GM19452 (cell line): ENCODE results near the gene ASB15.
A peak's percentile ranks its signal among the peaks of the same experiment; 100 is the strongest.
"Not testable (repeated sequence)": the region's sequence is repeated elsewhere in the genome, so short reads cannot be mapped to it uniquely, and the experiment has no call there.

Source experiments
- ATAC-seq: cut with Tn5 transposase; IDR thresholded peaks from one replicate; pipeline ENCODE4 v1.9.1; 2021; ENCODE audit not compliant: unreplicated experiment

Gene ASB15

DNA sequence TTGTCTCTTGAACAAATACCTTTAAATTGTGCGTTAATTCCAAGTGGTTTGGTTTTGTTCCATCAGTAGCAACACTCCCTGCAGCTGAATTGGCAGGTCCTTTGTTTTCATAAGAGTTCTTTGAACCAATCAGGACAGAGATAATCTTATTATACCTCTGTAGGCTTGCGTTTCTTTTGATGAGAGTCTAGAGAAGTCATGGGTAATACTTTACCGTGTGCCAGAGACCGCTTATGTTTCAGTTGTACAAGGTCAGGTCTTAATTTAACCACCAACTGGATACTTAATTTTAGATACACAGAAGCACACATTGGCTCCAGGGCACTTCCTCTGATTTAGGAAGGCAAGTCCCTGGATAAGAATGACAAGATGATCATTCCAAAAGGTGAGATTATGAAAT is at the start of gene ASB15:
TSS of gene ASB15 (plus strand) at position 292 of the 400 bp plus-strand sequence. CDS start 12,682 bp downstream, outside the sequence.
- ATAC-seq = no peak

DNA sequence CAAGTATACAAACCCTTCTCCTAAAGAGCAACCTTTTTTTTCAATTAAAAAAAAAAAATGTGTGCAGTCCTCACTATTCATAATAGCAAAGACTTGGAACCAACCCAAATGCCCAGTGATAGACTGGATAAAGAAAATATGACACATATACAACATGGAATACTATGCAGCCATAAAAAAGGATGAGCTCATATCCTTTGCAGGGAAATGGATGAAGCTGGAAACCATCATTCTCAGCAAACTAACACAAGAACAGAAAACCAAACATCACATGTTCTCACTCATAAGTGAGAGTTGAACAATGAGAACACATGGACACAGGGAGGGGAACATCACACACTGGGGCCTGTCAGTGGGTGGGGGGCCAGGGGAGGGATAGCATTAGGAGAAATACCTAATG is 49.5 kb upstream of the ASB15 start:
- ATAC-seq = not testable (repeated sequence)

DNA sequence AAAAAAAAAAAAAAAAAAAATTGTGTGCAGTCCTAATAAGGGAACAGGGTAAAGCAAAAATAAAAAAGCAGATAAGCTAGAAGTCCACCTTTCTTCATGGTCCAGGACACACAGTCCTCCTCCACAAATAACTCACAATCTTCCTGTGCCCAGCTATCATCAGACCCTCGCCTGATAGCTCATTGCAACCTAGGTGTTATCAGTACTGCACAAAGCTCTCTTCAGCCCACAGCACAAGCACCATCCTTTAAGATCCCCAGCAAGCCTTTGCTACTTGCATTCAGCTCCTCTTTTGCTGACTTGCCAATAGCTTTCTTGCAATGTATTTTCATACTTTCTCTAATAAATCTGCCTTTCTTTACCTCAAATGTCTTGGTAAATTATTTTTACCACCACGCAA is 49.0 kb upstream of the ASB15 start:
- no peak for ATAC-seq

DNA sequence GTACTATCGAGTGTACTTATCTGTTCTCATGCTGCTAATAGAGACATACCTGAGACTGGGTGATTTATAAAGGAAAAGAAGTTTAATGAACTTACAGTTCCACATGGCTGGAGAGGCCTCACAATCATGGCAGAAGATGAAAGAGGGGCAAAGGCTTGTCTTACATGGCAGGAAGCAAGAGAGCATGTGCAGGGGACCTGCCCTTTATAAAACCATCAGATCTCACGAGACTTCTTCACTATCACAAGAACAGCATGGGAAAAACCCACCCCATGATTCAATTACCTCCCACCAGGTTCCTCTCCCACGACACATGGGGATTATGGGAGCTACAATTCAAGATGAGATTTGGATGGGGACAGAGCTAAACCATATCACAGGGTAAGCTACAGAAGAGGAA is 48.5 kb upstream of the ASB15 start:
- no peak for ATAC-seq

DNA sequence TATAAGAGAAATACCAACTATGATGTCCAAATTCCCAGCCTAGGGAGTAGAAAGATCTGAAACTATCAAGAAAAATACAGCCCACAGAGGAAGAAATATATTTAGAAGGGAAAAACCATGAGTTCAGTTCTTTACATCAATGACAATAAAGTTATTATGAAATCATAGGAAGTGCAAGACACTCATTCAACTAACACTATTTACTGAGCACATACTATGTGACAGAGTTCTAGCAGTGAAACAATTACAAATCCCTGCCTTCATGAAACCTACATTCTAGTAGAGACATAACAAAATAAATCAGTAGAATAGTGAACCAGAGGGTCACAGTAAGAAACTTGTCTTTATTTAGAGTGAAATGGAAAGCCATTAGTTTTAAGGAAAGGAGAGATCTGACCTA is 46.1 kb upstream of the ASB15 start:
- ATAC-seq = no peak

DNA sequence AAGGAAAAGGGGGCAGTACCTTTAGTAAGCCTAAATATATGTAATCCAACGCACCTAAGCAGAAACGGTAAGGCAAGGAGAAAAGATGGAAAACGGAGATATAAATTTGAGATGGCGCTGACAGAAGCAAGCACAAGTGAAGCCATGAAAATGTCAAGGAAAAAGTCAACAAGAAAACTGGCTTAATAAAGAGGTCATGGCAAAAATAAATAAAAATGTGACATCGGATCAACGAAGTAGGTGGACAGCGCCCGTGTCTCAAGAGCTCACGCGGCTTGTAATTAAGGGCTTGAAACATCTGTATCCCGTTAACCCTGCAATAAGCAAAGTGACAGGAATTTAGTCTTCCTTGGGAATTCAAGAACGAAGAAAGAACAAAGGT is 44.6 kb upstream of the ASB15 start:
- no peak for ATAC-seq

DNA sequence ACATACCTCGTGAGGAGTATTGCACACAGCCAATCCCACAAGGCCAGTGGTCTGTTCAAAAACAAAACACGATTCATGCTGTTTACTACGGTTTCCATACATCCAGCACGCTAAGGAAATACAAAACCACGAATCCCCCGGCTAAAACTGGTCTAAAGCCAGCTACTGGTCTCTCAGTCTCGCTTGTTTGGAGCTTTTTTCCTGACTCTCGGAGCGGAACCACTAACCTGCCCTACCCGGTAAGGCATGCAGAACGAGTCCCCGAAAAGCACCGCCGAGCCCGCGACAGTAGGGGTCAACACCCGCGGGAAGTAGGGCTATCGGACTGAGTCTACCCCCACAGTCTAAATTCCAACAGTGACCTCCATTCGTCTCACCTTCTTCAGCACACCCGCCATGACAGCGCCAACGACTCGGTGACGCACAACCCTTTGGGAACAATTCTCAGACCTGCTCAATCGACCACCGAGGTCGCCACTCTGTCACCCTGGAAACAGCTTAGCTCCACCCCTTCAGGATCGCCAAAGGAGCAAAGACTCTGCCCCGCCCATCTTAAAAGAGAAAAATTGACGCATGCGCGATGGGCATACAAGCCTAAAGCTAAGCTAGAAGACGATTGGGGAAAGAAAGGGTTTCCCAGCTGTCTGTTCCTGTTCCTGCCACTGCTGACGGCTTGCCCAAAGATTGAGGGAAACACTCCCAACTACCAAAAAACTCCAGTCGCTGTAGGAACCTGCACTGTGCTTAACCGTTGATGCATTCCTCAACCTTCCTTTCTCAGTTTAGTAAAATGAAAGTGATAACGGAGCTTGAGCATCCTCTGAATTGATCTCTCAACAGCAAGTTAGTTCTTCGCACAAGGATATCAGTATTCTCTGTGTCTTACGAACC is 44.0 kb upstream of the ASB15 start, which contains the start of gene NDUFA5:
TSS of gene NDUFA5 (minus strand) at position 421 of the 891 bp plus-strand sequence. CDS start at position 398, 23 bp downstream.
- ATAC-seq = peak; percentile 97

DNA sequence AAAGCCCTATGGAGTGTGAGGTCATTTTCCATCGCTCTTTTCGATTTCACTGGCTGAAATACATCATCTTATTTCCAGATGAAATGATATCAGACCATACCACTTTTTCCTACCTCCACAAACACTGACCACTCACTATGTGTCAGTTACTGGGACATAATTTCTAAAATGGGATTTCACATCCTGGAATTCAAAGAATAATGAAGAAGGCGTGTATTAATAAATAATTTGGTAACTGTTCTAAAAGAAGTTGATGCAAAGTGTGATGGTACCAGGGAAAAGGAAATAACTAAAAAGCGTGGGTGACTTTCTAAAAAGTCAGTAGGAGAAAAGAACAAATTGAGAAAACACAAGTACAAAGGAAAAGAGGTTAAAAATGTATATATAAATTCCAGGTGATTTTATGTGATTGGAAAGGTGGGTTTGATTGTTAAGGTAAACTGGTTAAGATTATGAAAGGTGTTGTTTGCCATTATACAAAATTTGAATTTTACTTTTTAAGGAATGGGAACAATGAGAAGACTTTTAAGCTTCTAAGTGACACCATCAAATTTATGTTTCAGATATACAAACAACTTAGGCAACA is 43.2 kb upstream of the ASB15 start:
- no peak for ATAC-seq

DNA sequence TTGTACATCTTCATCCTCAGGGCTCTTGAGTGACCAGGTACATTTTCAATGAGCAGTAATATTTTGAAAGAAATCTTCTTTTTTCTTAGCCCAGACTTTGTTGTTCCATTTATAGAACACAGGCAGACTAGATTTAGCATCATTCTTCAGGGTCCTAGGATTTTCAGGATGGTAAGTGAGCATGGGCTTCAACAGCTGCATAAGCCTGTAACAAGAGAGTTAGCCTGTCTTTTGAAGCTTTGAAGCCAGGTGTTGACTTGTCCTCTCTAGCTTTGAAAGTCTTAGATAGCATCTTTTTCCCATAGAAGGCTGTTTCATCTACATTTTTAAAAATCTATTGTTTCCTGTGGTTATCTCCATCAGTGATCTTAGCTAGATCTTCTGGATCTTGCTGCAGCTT is 39.5 kb upstream of the ASB15 start:
- no peak for ATAC-seq

DNA sequence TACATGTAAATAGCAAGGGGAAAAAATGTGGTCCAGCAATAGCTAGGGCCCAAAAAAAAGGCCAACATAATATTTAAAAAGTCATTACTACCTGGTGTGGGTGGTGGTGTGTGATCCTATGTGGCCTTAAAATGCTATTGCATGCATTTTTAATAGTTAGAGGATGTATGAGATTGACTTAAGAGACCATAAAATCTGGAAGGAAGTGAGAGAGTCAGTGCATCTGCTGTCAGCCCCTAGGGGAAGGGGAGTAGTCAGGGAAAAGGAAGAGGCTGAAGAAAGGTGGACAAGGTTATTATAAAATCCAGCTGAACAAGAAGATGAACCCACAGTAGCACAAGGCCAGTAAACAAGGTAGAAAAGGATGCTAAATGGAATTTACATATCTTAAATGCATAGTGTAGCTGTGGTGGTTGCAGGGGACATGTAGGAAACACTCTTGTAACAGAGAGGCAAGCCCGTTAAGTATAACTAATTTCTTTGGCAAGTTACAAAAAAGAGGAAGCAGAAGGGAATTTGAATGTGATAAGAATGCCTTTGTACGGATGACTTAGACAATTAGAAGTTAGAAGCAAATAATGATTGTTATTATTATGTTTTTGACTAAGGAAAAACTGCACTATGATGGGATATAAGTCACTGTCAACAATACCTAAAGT is 32.1 kb upstream of the ASB15 start:
- no peak for ATAC-seq

DNA sequence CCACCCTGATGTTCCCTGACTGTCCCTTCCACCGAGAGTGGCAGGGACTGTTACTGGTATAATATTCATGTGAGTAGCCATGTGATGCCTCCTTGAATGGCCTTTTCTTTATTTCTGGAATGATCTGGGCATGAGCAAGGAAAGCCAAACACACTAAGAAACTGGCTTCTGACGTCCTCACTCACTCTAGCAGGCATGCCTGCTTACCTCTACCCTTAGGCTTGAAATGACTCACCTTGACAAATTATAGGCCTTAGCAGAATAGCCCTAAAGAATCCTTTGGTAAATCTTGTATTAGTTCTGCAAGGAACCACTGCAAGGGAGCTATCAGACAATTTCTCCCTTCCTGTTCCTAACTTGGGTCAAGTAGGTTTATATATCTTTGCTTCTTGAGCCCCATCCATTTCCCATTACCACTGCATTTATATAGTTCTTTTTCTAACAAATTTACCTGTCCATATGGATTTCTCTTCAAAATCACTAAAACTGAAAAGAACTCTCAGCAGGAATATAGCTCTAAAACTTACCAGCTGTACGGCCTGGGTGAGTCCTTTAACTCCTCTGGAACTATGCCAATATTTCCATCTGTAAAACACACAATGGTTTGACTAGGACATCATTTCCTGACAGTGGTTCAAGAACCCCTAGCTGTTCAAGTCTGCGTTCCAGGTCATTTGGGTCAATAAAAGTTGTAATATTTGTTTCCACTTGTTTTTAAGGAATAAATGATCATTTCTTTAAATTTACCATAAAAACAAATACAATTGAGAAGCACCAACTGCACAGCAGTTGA is 31.0 kb upstream of the ASB15 start:
- ATAC-seq = no peak

DNA sequence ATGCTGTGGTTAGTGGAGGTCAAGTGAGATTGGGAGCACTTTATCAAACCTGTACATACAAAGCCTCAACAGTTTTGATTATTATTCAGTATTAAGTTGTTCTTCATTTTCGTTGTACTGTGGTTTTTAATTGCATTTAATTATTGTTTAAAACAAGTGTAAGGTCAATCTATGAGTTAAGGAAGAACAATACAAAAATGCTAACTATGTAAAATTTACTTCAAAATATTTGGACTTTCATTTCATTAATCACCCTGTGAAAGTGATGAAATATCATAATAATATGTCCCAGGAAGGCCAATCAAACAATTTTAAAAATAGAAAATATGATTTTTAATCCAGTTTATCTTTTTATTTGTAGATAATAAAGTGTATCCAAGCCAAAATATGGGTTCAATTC is 30.4 kb upstream of the ASB15 start:
- ATAC-seq = no peak

DNA sequence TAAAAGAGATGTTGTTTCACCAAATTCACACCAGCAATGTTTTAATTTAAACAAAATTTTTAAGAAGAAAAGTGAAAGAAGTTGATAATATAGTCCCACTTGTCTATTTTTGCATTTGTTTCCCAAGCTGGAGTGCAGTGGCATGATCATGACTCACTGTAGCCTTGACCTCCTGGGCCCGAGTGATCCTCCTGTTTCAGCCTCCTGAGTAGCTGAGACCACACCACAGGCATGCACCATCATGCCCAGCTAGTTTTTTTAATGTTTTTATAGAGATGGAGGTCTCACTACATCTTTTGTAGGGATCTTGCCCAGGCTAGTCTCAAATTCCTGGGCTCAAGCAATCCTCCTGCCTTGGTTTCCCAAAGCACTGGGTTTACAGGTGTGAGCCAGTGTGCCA is 29.9 kb upstream of the ASB15 start:
- no peak for ATAC-seq

DNA sequence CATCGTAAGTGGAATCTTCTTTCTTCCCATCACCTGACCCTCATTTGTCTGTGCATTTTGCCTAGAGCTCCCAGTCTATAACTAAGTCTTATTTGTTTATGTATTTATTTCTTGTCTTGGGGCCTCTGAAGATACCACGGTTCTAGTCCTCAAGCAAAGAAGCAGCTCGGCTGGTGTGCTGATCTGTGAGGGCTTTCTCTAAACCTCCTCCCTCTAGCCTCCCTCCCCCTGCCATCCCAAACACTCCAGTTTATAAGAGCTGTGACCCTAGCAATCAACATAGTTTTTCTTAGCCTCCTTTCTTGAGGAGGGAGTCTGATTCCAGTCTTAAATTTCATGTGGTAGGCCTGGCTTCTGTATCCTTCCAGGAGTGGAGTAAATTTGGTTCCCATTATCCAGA is 28.3 kb upstream of the ASB15 start:
- ATAC-seq = no peak

DNA sequence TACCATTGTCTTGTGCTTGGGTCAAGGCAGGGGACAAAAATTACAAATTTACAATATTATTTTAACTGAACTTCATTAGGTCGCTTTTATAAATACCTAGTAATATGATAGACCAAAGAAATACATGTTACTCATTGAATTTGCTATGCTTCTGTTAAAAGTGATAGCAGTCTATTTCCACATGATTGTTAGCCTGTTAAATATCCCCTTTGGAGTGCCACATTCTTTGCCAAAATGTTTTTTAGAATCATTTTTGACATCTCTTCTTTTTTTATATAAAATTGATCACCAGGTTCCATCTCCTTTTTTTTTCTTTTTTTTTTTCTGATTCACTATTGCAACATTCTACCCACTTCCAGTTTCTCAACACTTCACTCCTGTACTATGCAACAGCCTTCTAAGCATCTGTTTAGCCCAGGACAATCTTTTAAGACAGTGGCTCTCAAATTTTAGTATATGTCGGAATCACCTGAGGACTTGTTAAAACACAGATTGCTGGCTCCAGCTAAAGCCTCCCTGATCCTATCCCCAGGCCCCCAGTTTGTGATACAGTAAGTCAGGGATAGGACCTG is 27.6 kb upstream of the ASB15 start:
- ATAC-seq = no peak

DNA sequence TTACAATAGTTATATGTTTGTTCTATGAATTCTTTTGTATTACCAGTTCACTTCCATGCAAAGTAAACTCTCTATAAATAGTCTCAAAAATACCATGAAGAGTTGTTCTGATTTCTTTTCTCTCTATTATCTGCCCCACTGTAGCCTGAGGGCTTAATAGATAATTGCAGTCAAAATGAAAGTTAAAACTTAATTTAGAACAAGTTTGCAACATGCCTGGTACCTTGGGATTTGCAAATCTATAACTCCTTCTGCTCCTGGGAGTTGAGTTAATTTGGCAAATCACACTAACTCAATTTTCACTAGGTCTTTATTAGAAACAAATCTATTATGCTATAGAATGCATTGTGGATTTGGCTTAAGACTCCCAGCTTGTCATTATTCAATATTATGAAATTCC is 22.2 kb upstream of the ASB15 start:
- no peak for ATAC-seq

DNA sequence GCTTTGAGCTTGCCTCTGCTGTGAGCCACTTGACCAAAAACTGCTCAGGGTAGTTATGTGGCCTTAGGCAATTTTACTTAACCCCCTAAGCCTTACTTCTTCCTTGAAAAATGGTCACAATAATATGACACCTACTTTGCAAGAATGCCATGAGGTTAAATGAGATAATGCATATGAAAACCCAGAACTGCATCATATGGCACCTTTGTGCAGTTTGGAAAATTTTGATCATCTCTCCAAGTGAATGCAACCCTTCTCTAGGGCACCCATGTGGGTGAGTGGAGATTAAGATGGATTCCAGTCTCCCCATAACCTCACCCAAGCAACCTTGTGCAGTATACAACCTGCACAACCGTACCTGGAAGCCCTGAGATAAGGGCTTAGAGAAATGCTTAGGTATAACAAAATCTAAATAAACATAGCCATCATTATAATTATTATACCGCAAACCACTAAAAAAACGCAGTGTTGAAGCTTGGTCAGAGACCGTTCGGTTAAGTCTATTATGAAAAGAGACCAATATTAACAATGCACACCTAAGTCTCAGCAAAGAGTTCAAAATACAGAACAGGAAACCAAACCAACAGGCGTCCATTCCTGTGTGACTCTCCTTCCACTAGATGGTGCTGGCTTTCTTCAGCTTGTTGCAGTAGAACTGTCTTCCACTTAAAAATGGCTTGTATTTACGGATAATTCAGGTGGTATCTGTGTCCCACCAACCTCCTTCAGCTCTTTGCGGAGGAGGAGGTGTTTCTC is 21.0 kb upstream of the ASB15 start:
- peak; percentile 67 for ATAC-seq

DNA sequence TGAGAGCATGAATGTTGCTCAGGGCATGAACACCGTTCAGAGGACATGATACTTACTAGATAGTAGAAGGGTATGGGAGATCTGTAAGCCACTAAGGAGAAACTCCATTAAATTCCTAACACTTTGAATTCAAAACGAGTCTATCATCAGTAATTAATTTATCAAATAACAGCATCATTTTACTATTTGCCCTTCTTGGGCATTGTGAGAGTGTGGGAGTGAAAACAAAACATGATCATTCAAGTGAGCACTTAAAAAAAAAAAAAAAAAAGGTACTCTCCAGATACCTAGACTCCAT is 20.5 kb upstream of the ASB15 start:
- ATAC-seq = peak; percentile 10

DNA sequence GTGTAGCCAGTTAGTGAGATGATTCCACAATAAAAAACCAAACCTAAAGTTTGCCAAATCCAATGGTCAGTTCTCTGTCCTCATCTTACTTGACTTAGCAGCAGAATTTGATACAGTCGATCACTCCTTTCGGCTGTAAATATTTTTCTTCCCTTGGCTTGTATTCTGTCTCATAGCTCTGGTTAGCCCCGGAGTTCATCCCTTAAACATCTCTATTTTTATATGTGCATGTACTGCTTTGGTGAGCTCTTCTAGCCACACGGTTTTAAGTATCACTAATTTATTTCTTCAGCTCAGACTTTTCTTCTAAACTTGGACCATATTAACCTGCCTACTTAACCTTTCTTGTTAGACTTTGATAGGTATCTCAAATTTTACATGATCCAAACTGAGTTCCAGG is 17.8 kb upstream of the ASB15 start:
- no peak for ATAC-seq

DNA sequence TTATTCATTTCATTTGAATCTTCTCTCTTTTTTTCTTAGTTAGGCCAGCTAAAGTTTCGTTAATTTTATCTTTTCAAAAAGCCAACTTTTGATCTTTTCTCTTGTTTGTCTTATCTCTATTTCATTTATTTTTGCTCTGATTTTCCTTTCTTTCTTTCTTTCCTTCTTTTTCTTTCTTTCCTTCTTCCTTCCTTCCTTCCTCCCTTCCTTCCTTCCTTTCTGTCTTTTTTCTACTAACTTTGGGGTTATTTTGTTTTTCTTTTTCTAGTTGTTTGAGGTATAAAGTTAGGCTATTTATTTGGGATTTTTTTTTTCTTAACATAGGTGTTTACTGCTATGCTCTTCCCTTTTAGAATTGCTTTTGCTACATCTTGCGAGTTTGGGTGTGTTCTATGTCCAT is 13.2 kb upstream of the ASB15 start:
- no peak for ATAC-seq
